Left lobe of liver (tissue), 2 donors: ENCODE measurements around the gene OR5K3. TPM values are rescaled to one million over a fixed set of nuclear protein-coding genes. Genes with fewer than 3 reads are reported as not detected.

ENCODE experiments used
- ATAC-seq: fragments of 200-7000 bp; cut with Tn5 transposase; one replicate; pipeline ENCODE4 v1.9.1; 2020; ENCODE audit warnings: mild to moderate bottlenecking, moderate library complexity
- DNase-seq: peaks from one replicate; pipeline ENCODE4 v3.0.0-alpha.2; 2020; ENCODE audit warnings: low spot score
- total RNA-seq: library from RNA; stranded (reverse); gene quantifications from one replicate; pipeline ENCODE4 v1.2.1, GENCODE V29; 2021
- donor health status: DM: no; HTN: no; CAD: no; lungs with moderate emphysema.
- donor health status: DM: no; HTN: yes; CAD: no.

OR5K3 gene
- total RNA-seq, 1 donor from 2014 or later, result not detected

GRCh38 chr3:98432575-98432974 lies 42.1 kb downstream of the OR5K3 start:
- no peak for ATAC-seq
- no peak for DNase-seq

GRCh38 chr3:98433764-98434163 lies 43.3 kb downstream of the OR5K3 start:
- no peak for DNase-seq
- no peak for ATAC-seq

GRCh38 chr3:98434412-98434811 lies 43.9 kb downstream of the OR5K3 start:
- DNase-seq (no peak), ATAC-seq (no peak)

- no peak for DNase-seq
- no peak for ATAC-seq
Measured at GRCh38 chr3:98440283-98440682, 49.8 kb downstream of the OR5K3 start.

Other genes starting within 250 kb of the OR5K3 start
- not detected for gene OR5H14, start 243.2 kb upstream of the OR5K3 start, total RNA-seq
- not detected for gene OR5H15, start 224.0 kb upstream of the OR5K3 start, total RNA-seq
- gene OR5H6, start 126.4 kb upstream of the OR5K3 start, total RNA-seq, result not detected
- not detected for gene OR5H2, start 108.2 kb upstream of the OR5K3 start, total RNA-seq
- not detected for gene OR5K4, start 36.8 kb upstream of the OR5K3 start, total RNA-seq
- not detected for gene OR5K1, start 72.5 kb downstream of the OR5K3 start, total RNA-seq
- gene OR5K2, start 107.0 kb downstream of the OR5K3 start, total RNA-seq, result not detected
- gene CLDND1, start 132.2 kb downstream of the OR5K3 start, total RNA-seq, result 34.8 TPM
- gene GPR15, start 141.3 kb downstream of the OR5K3 start, total RNA-seq, result not detected
- 34.1 TPM for gene CPOX, start 202.9 kb downstream of the OR5K3 start, total RNA-seq